HepG2 (cell line): ENCODE data around the gene CTDNEP1. TPM values are rescaled to one million over a fixed set of nuclear protein-coding genes. Genes with fewer than 3 reads are reported as not detected.

Experiments used
- AGO1 ChIP-seq: fragments of 200-400 bp; formaldehyde crosslinking; IDR thresholded peaks from 2 replicates; pipeline ENCODE4 v1.6.1; 2017; ENCODE audit warnings: mild to moderate bottlenecking, low read depth, low read length, moderate library complexity; ENCODE audit not compliant: poor library complexity, severe bottlenecking
- ARID2 ChIP-seq: sonication (generic); formaldehyde crosslinking; IDR thresholded peaks from 2 replicates; pipeline ENCODE4 v1.8.1; 2022; ENCODE audit warnings: mild to moderate bottlenecking, missing genetic modification reagents, borderline replicate concordance
- CREM ChIP-seq, 2 experiments: sonication (generic) in 1 of 2; formaldehyde crosslinking in 1 of 2; IDR thresholded peaks; 2 replicates each; pipeline versions ENCODE4 v1.4.0 to v1.6.1; 2016 to 2020; ENCODE audit warnings: antibody characterized with exemption in 1 of 2, mild to moderate bottlenecking in 1 of 2, missing genetic modification reagents in 1 of 2
- RELA ChIP-seq: sonication (generic); formaldehyde crosslinking; IDR thresholded peaks from 2 replicates; pipeline ENCODE4 v1.4.0; 2020; ENCODE audit warnings: missing genetic modification reagents
- RXRB ChIP-seq: IDR thresholded peaks from 2 replicates; pipeline ENCODE4 v1.6.1; 2016; ENCODE audit warnings: borderline replicate concordance, missing genetic modification reagents, missing compliant biosample characterization
- SNRNP70 ChIP-seq: fragments of 200-400 bp; formaldehyde crosslinking; IDR thresholded peaks from 2 replicates; pipeline ENCODE4 v1.6.1; 2017; ENCODE audit warnings: mild to moderate bottlenecking, low read depth, low read length, moderate library complexity
- ZBTB46 ChIP-seq: sonication (generic); formaldehyde crosslinking; IDR thresholded peaks from 2 replicates; pipeline ENCODE4 v1.4.0; 2020; ENCODE audit warnings: mild to moderate bottlenecking, missing genetic modification reagents, borderline replicate concordance
- ZNF543 ChIP-seq: sonication (generic); formaldehyde crosslinking; IDR thresholded peaks from 2 replicates; pipeline ENCODE4 v1.4.0; 2020; ENCODE audit warnings: mild to moderate bottlenecking, missing genetic modification reagents
- polyA plus RNA-seq, 8 experiments: library from polyadenylated mRNA; depleted of rRNA in 3 of 8; stranded (reverse) in 7 of 8; unstranded in 1 of 8; fragments of >200 nt; fragmentation: Illumina TruSeq in 4 of 8; extraction: Trizol in 4 of 8; gene quantifications; 2 replicates each; pipeline versions ENCODE4 v1.2.1 to v1.2.3, GENCODE V29; 2011 to 2016; ENCODE audit warnings: low read depth in 4 of 8, missing spikeins in 1 of 8, mixed read lengths in 1 of 8; ENCODE audit not compliant: insufficient read depth in 1 of 8
- total RNA-seq, 5 experiments: library from RNA; depleted of rRNA; stranded (reverse); fragments of >200 nt; fragmentation: Illumina TruSeq; extraction: Trizol; gene quantifications; 2 replicates each; pipeline ENCODE4 v1.2.3, GENCODE V29; 2016; ENCODE audit warnings: low read depth in 1 of 5
- TF ChIP-seq, protein P1 (sequence below): sonication (generic); formaldehyde crosslinking; IDR thresholded peaks from 2 replicates; pipeline ENCODE4 v1.4.0; 2020; ENCODE audit warnings: mild to moderate bottlenecking, missing genetic modification reagents
- TF ChIP-seq, protein P2 (sequence below): sonication (generic); formaldehyde crosslinking; IDR thresholded peaks from 2 replicates; pipeline ENCODE4 v1.4.0; 2020; ENCODE audit warnings: mild to moderate bottlenecking, missing genetic modification reagents

Gene CTDNEP1
- total and polyA plus RNA-seq, 2 of the 13 experiments (the other 11 are each of a cell fraction or from before 2014, with no cell fraction given) = 19.8 to 118 TPM

GRCh38 chr17:7252176-7253043 is 876 bp upstream of the CTDNEP1 start, which contains the start of gene ELP5 (continued):
- TF ChIP-seq, protein P1, sequence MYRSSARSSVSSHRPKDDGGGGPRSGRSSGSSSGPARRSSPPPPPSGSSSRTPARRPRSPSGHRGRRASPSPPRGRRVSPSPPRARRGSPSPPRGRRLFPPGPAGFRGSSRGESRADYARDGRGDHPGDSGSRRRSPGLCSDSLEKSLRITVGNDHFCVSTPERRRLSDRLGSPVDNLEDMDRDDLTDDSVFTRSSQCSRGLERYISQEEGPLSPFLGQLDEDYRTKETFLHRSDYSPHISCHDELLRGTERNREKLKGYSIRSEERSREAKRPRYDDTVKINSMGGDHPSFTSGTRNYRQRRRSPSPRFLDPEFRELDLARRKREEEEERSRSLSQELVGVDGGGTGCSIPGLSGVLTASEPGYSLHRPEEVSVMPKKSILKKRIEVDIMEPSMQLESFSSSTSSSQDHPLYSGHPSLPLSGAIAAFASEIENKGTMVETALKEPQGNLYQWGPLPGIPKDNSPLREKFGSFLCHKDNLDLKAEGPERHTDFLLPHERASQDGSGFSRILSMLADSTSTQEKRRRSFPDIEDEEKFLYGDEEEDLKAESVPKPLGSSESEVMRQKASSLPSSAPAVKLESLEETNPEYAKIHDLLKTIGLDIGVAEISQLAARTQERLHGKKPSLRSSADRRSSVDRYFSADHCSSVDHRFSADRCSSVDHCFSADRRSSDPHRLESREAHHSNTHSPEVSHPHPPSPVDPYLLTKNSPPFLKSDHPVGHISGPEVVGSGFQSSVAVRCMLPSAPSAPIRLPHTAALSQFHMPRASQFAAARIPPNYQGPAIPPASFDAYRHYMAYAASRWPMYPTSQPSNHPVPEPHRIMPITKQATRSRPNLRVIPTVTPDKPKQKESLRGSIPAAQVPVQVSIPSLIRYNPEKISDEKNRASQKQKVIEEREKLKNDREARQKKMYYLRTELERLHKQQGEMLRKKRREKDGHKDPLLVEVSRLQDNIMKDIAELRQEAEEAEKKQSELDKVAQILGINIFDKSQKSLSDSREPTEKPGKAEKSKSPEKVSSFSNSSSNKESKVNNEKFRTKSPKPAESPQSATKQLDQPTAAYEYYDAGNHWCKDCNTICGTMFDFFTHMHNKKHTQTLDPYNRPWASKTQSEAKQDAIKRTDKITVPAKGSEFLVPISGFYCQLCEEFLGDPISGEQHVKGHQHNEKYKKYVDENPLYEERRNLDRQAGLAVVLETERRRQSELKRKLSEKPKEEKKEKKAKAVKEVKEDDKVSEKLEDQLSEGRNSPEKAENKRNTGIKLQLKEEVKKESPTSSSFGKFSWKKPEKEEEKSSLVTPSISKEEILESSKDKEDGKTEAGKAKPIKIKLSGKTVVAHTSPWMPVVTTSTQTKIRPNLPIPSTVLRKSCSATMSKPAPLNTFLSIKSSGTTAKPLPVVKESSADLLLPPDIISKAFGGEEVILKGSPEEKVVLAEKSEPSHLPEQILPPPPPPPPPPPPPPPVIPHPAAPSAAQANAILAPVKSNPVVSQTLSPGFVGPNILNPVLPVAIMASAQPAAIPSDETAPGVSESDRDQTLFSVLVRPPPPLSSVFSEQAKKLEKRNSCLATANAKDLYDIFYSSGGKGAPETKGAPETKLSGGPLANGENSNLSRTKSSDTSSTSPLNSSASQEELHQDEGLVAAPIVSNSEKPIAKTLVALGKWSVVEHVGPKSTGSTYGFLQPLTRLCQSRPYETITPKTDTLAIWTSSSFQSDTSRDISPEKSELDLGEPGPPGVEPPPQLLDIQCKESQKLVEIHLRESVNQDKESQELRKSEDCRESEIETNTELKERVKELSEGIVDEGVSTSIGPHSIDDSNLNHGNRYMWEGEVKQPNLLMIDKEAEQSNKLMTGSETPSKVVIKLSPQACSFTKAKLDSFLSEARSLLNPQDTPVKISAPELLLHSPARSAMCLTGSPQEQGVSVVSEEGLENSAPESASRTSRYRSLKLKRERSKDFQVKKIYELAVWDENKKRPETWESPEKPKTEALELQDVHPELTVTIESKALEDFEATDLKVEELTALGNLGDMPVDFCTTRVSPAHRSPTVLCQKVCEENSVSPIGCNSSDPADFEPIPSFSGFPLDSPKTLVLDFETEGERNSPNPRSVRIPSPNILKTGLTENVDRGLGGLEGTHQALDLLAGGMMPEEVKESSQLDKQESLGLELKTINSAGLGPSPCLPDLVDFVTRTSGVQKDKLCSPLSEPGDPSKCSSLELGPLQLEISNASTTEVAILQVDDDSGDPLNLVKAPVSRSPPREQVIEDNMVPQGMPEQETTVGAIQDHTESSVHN (CRISPR knock-in tag) = peak; percentile 76; the same call in 1 of the 2 replicates
- TF ChIP-seq AGO1 (peak; percentile 42), ZNF543 (CRISPR knock-in tag) (peak; percentile 81), RELA (CRISPR knock-in tag) (no peak), ARID2 (CRISPR knock-in tag) (no peak), CREM (IDR thresholded peaks at IDR 0.05) (peak; percentile 96), CREM (CRISPR knock-in tag; IDR thresholded peaks at IDR 0.05) (peak; percentile 83), RXRB (peak; percentile 77), ZBTB46 (no peak), SNRNP70 (no peak)
- TF ChIP-seq, protein P2, sequence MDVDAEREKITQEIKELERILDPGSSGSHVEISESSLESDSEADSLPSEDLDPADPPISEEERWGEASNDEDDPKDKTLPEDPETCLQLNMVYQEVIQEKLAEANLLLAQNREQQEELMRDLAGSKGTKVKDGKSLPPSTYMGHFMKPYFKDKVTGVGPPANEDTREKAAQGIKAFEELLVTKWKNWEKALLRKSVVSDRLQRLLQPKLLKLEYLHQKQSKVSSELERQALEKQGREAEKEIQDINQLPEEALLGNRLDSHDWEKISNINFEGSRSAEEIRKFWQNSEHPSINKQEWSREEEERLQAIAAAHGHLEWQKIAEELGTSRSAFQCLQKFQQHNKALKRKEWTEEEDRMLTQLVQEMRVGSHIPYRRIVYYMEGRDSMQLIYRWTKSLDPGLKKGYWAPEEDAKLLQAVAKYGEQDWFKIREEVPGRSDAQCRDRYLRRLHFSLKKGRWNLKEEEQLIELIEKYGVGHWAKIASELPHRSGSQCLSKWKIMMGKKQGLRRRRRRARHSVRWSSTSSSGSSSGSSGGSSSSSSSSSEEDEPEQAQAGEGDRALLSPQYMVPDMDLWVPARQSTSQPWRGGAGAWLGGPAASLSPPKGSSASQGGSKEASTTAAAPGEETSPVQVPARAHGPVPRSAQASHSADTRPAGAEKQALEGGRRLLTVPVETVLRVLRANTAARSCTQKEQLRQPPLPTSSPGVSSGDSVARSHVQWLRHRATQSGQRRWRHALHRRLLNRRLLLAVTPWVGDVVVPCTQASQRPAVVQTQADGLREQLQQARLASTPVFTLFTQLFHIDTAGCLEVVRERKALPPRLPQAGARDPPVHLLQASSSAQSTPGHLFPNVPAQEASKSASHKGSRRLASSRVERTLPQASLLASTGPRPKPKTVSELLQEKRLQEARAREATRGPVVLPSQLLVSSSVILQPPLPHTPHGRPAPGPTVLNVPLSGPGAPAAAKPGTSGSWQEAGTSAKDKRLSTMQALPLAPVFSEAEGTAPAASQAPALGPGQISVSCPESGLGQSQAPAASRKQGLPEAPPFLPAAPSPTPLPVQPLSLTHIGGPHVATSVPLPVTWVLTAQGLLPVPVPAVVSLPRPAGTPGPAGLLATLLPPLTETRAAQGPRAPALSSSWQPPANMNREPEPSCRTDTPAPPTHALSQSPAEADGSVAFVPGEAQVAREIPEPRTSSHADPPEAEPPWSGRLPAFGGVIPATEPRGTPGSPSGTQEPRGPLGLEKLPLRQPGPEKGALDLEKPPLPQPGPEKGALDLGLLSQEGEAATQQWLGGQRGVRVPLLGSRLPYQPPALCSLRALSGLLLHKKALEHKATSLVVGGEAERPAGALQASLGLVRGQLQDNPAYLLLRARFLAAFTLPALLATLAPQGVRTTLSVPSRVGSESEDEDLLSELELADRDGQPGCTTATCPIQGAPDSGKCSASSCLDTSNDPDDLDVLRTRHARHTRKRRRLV (CRISPR knock-in tag) = peak; percentile 80
